ENCODE measurements around the gene GTPBP1. TPM values are rescaled to one million over a fixed set of nuclear protein-coding genes. Genes with fewer than 3 reads are reported as not detected.
A peak's percentile ranks its signal among the peaks of the same experiment; 100 is the strongest.

Gene GTPBP1
- total RNA-seq, 3 donors from 2014 or later (not counting 1 experiment from before 2014, with no cell fraction given): 236 to 259 (median 249) TPM

- ATAC-seq (no peak), DNase-seq (no peak)
- Histone ChIP-seq H3K27me3 (ENCODE audit: control insufficient read depth, insufficient read depth, low read length) (no peaks in the 10 kb centered on the region), H3K4me1 (ENCODE audit: control insufficient read depth, insufficient read depth, low read length) (peaks cover 60% of the 10 kb centered on the region), H3K27ac (ENCODE audit: low read length) (no peak overlapping the region), H3K4me3 (ENCODE audit: low read length) (no peak overlapping the region), H3K9me3 (ENCODE audit: control insufficient read depth, insufficient read depth, low read length) (no peaks in the 10 kb centered on the region), H3K36me3 (ENCODE audit: control insufficient read depth, insufficient read depth, low read length) (peaks cover 91% of the 10 kb centered on the region)
- TF ChIP-seq CTCF (IDR thresholded peaks at IDR 0.05): no peak
- no peak overlapping the region for H3K4me3 Mint-ChIP-seq
- peak overlapping the region; percentile 88 to 98 for H3K27ac Mint-ChIP-seq
- H3K4me1 Mint-ChIP-seq: peaks cover 32 to 54% of the 10 kb centered on the region in 2 donors
- H3K36me3 Mint-ChIP-seq: no peaks in the 10 kb centered on the region
- intact Hi-C loops (cut with micrococcal nuclease): no loop called here
- H3K27me3 Mint-ChIP-seq (ENCODE audit: low read depth in 2 of 2): no peaks in the 10 kb centered on the region
- WGBS (ENCODE audit: insufficient coverage): 83% methylated on average over 14 of the region's 14 CpGs
- H3K9me3 Mint-ChIP-seq: no peaks in the 10 kb centered on the region
Observed at GRCh38 chr22:38748487-38749136, 42.9 kb downstream of the GTPBP1 start.

- Histone ChIP-seq H3K27ac (ENCODE audit: low read length) (peak overlapping the region; percentile 86), H3K36me3 (ENCODE audit: control insufficient read depth, insufficient read depth, low read length) (peaks cover 78% of the 10 kb centered on the region), H3K9me3 (ENCODE audit: control insufficient read depth, insufficient read depth, low read length) (no peaks in the 10 kb centered on the region), H3K4me3 (ENCODE audit: low read length) (no peak overlapping the region), H3K4me1 (ENCODE audit: control insufficient read depth, insufficient read depth, low read length) (peaks cover 63% of the 10 kb centered on the region), H3K27me3 (ENCODE audit: control insufficient read depth, insufficient read depth, low read length) (no peaks in the 10 kb centered on the region)
- H3K27me3 Mint-ChIP-seq (ENCODE audit: low read depth in 2 of 2): no peaks in the 10 kb centered on the region
- ATAC-seq (no peak), DNase-seq (no peak)
- H3K4me3 Mint-ChIP-seq: peak overlapping the region; percentile 25
- no peaks in the 10 kb centered on the region for H3K9me3 Mint-ChIP-seq
- peak overlapping the region; percentile 88 to 98 for H3K27ac Mint-ChIP-seq
- intact Hi-C loops (cut with micrococcal nuclease): loop anchor here (10.0 kb wide), 1 partner anchor 245 kb away; the partner anchor contains the start of gene DDX17
- peaks cover 4% of the 10 kb centered on the region for H3K36me3 Mint-ChIP-seq
- 83% methylated on average over 14 of the region's 14 CpGs for WGBS (ENCODE audit: insufficient coverage)
- TF ChIP-seq CTCF (IDR thresholded peaks at IDR 0.05): no peak
- H3K4me1 Mint-ChIP-seq: peaks cover 43 to 59% of the 10 kb centered on the region in 2 donors
Observed at GRCh38 chr22:38750104-38750503, 44.4 kb downstream of the GTPBP1 start.

- DNase-seq (no peak), ATAC-seq (no peak)
- Mint-ChIP-seq H3K4me3 (peak overlapping the region; percentile 99), H3K9me3 (no peaks in the 10 kb centered on the region), H3K27ac (peak overlapping the region; percentile 88 to 98), H3K36me3 (peaks cover 7% of the 10 kb centered on the region), H3K27me3 (ENCODE audit: low read depth in 2 of 2) (no peaks in the 10 kb centered on the region), H3K4me1 (peaks cover 44 to 61% of the 10 kb centered on the region in 2 donors)
- Histone ChIP-seq H3K27me3 (ENCODE audit: control insufficient read depth, insufficient read depth, low read length) (no peaks in the 10 kb centered on the region), H3K4me1 (ENCODE audit: control insufficient read depth, insufficient read depth, low read length) (peaks cover 63% of the 10 kb centered on the region), H3K27ac (ENCODE audit: low read length) (peak overlapping the region; percentile 86), H3K9me3 (ENCODE audit: control insufficient read depth, insufficient read depth, low read length) (no peaks in the 10 kb centered on the region), H3K36me3 (ENCODE audit: control insufficient read depth, insufficient read depth, low read length) (peaks cover 73% of the 10 kb centered on the region), H3K4me3 (ENCODE audit: low read length) (no peak overlapping the region)
- intact Hi-C loops (cut with micrococcal nuclease): loop anchor here (10.0 kb wide), 1 partner anchor 246 kb away; the partner anchor contains the start of gene DDX17
- 46% methylated on average over 17 of the region's 17 CpGs for WGBS (ENCODE audit: insufficient coverage)
- TF ChIP-seq CTCF (IDR thresholded peaks at IDR 0.05): no peak
Observed at GRCh38 chr22:38750638-38751037, 44.9 kb downstream of the GTPBP1 start.
